Neural progenitor cell (in vitro differentiated cells): Measurements from ENCODE around the gene NTM. TPM values are rescaled to one million over a fixed set of nuclear protein-coding genes. Genes with fewer than 3 reads are reported as not detected.

Experiments
- DNase-seq: peaks from one replicate; pipeline ENCODE4 v3.0.0-alpha.2; 2016; ENCODE audit warnings: low spot score
- H2AFZ ChIP-seq: fragments of 200-600 bp; sonication (generic); replicated peaks from 2 replicates; pipeline ENCODE4 v1.6.1; 2016; ENCODE audit warnings: antibody characterized with exemption
- H3F3A ChIP-seq: fragments of 200-600 bp; sonication (generic); 2 replicates; pipeline ENCODE4 v1.6.1; 2016; ENCODE audit warnings: antibody characterized with exemption, low read depth
- H3K27ac ChIP-seq: fragments of 200-600 bp; sonication (generic); 2 replicates; pipeline ENCODE4 v1.5.1; 2016; ENCODE audit warnings: mild to moderate bottlenecking
- H3K27me3 ChIP-seq: fragments of 200-600 bp; sonication (generic); 2 replicates; pipeline ENCODE4 v1.6.1; 2016; ENCODE audit warnings: mild to moderate bottlenecking, moderate library complexity
- H3K36me3 ChIP-seq: fragments of 200-600 bp; sonication (generic); 2 replicates; pipeline ENCODE4 v1.5.1; 2016
- H3K4me1 ChIP-seq: fragments of 200-600 bp; sonication (generic); 2 replicates; pipeline ENCODE4 v1.6.1; 2016; ENCODE audit warnings: mixed run types
- H3K4me2 ChIP-seq: fragments of 200-600 bp; sonication (generic); 2 replicates; pipeline ENCODE4 v1.6.1; 2016
- H3K4me3 ChIP-seq: fragments of 200-600 bp; sonication (generic); 2 replicates; pipeline ENCODE4 v1.5.1; 2016
- H3K79me2 ChIP-seq: fragments of 200-600 bp; sonication (generic); 2 replicates; pipeline ENCODE4 v1.6.1; 2016; ENCODE audit warnings: low read depth
- H3K9ac ChIP-seq: fragments of 200-600 bp; sonication (generic); 2 replicates; pipeline ENCODE4 v1.6.1; 2016
- H3K9me3 ChIP-seq: fragments of 200-600 bp; sonication (generic); 2 replicates; pipeline ENCODE4 v1.5.1; 2016; ENCODE audit warnings: low read depth
- H4K20me1 ChIP-seq: fragments of 200-600 bp; sonication (generic); 2 replicates; pipeline ENCODE4 v1.6.1; 2016; ENCODE audit warnings: low read depth
- H3K27ac Mint-ChIP-seq: 3 replicates; pipeline ENCODE4 v1.8.0; 2021; ENCODE audit warnings: mixed read lengths
- H3K27me3 Mint-ChIP-seq: 2 replicates; pipeline ENCODE4 v1.8.0; 2022; ENCODE audit warnings: low read depth, mild to moderate bottlenecking, inconsistent platforms, moderate library complexity, mixed read lengths; ENCODE audit not compliant: insufficient read depth
- H3K36me3 Mint-ChIP-seq: 3 replicates; pipeline ENCODE4 v1.8.0; 2021; ENCODE audit warnings: mixed read lengths
- H3K4me1 Mint-ChIP-seq: 3 replicates; pipeline ENCODE4 v1.8.0; 2021; ENCODE audit warnings: mixed read lengths
- H3K4me3 Mint-ChIP-seq: 3 replicates; pipeline ENCODE4 v1.8.0; 2021; ENCODE audit warnings: mild to moderate bottlenecking, moderate library complexity, mixed read lengths
- H3K9me3 Mint-ChIP-seq: 3 replicates; pipeline ENCODE4 v1.8.0; 2020; ENCODE audit warnings: mixed read lengths
- CTCF ChIP-seq: fragments of 200-600 bp; sonication (generic); IDR thresholded peaks from 2 replicates; pipeline ENCODE4 v1.5.1; 2017; ENCODE audit warnings: antibody characterized with exemption, mild to moderate bottlenecking
- EZH2 ChIP-seq: fragments of 200-600 bp; sonication (generic); IDR thresholded peaks from 2 replicates; pipeline ENCODE4 v1.6.1; 2017; ENCODE audit warnings: antibody characterized with exemption, mild to moderate bottlenecking, moderate library complexity
- EZH2phosphoT487 ChIP-seq: fragments of 200-600 bp; sonication (generic); IDR thresholded peaks from 2 replicates; pipeline ENCODE4 v1.6.1; 2017; ENCODE audit warnings: antibody characterized with exemption
- total RNA-seq: library from RNA; depleted of rRNA; stranded (reverse); fragments of >200 nt; gene quantifications from 2 replicates; pipeline ENCODE4 v1.2.3, GENCODE V29; 2015; ENCODE audit warnings: low replicate concordance

NTM gene
- total RNA-seq, 1 donor from 2014 or later, result 4.3 TPM

- Histone ChIP-seq H3K4me3 (no peak overlapping the region), H3F3A (no peaks in the 10 kb centered on the region), H3K27me3 (no peaks in the 10 kb centered on the region), H3K4me1 (peaks cover 7% of the 10 kb centered on the region), H3K4me2 (no peak overlapping the region), H3K9me3 (no peaks in the 10 kb centered on the region), H3K36me3 (no peaks in the 10 kb centered on the region), H2AFZ (no peak overlapping the region), H3K9ac (no peak overlapping the region), H4K20me1 (no peaks in the 10 kb centered on the region), H3K27ac (no peak overlapping the region), H3K79me2 (no peaks in the 10 kb centered on the region)
- peaks cover 26% of the 10 kb centered on the region for H3K4me1 Mint-ChIP-seq
- no peak for DNase-seq
- H3K27me3 Mint-ChIP-seq, result peaks cover 8% of the 10 kb centered on the region
- H3K4me3 Mint-ChIP-seq, result no peak overlapping the region
- no peak overlapping the region for H3K27ac Mint-ChIP-seq
- no peaks in the 10 kb centered on the region for H3K36me3 Mint-ChIP-seq
- TF ChIP-seq CTCF, result no peak
- no peak for TF ChIP-seq EZH2phosphoT487
- TF ChIP-seq EZH2, result no peak
- H3K9me3 Mint-ChIP-seq, result no peaks in the 10 kb centered on the region
Measured at GRCh38 chr11:131734871-131735270, 364.5 kb downstream of the NTM start.

- Histone ChIP-seq H3K27ac (no peak overlapping the region), H3K9ac (no peak overlapping the region), H4K20me1 (no peaks in the 10 kb centered on the region), H3K36me3 (no peaks in the 10 kb centered on the region), H3K9me3 (no peaks in the 10 kb centered on the region), H3K27me3 (no peaks in the 10 kb centered on the region), H2AFZ (no peak overlapping the region), H3K79me2 (no peaks in the 10 kb centered on the region), H3F3A (no peaks in the 10 kb centered on the region), H3K4me3 (no peak overlapping the region), H3K4me1 (peaks cover 11% of the 10 kb centered on the region), H3K4me2 (no peak overlapping the region)
- H3K27ac Mint-ChIP-seq, result no peak overlapping the region
- H3K9me3 Mint-ChIP-seq, result no peaks in the 10 kb centered on the region
- TF ChIP-seq CTCF (no peak), EZH2 (no peak), EZH2phosphoT487 (no peak)
- peaks cover 31% of the 10 kb centered on the region for H3K4me1 Mint-ChIP-seq
- H3K4me3 Mint-ChIP-seq, result no peak overlapping the region
- DNase-seq, result no peak
- H3K36me3 Mint-ChIP-seq, result no peaks in the 10 kb centered on the region
- peaks cover 7% of the 10 kb centered on the region for H3K27me3 Mint-ChIP-seq
Measured at GRCh38 chr11:131737357-131737756, 366.9 kb downstream of the NTM start.

GRCh38 chr11:131739243-131739882 lies 368.9 kb downstream of the NTM start:
- Histone ChIP-seq H3K9me3 (no peaks in the 10 kb centered on the region), H3F3A (no peaks in the 10 kb centered on the region), H3K79me2 (no peaks in the 10 kb centered on the region), H3K27me3 (no peaks in the 10 kb centered on the region), H3K27ac (no peak overlapping the region), H2AFZ (peak overlapping the region; percentile 91), H3K9ac (no peak overlapping the region), H3K4me2 (no peak overlapping the region), H3K4me1 (peaks cover 11% of the 10 kb centered on the region), H3K36me3 (no peaks in the 10 kb centered on the region), H3K4me3 (no peak overlapping the region), H4K20me1 (no peaks in the 10 kb centered on the region)
- no peaks in the 10 kb centered on the region for H3K9me3 Mint-ChIP-seq
- H3K36me3 Mint-ChIP-seq, result no peaks in the 10 kb centered on the region
- peak overlapping the region; percentile 22 for H3K27ac Mint-ChIP-seq
- H3K4me1 Mint-ChIP-seq, result peaks cover 31% of the 10 kb centered on the region
- H3K27me3 Mint-ChIP-seq, result peaks cover 4% of the 10 kb centered on the region
- peak; percentile 40 for DNase-seq
- no peak overlapping the region for H3K4me3 Mint-ChIP-seq
- TF ChIP-seq EZH2 (no peak), CTCF (no peak), EZH2phosphoT487 (no peak)
